ENCODE results near the gene CDH6. TPM values are rescaled to one million over a fixed set of nuclear protein-coding genes. Genes with fewer than 3 reads are reported as not detected.

Gene CDH6
- total RNA-seq, 1 donor from 2014 or later, result 0.54 TPM

- peaks cover 5% of the 10 kb centered on the region for H3K4me1 Mint-ChIP-seq
- no peak overlapping the region for H3K4me3 Mint-ChIP-seq
- peaks cover 1% of the 10 kb centered on the region for H3K27me3 Mint-ChIP-seq (ENCODE audit: low read depth)
- DNase-seq (ENCODE audit: low spot score in 2 of 2, unreplicated experiment in 2 of 2), result no peak
- TF ChIP-seq CTCF (IDR thresholded peaks at IDR 0.05; ENCODE audit: unreplicated experiment), result no peak
- no peaks in the 10 kb centered on the region for H3K9me3 Mint-ChIP-seq
- no peak overlapping the region for H3K27ac Mint-ChIP-seq
- no peaks in the 10 kb centered on the region for H3K36me3 Mint-ChIP-seq
Measured at GRCh38 chr5:31377274-31377946, 183.9 kb downstream of the CDH6 start.

- H3K9me3 Mint-ChIP-seq, result no peaks in the 10 kb centered on the region
- no peak overlapping the region for H3K27ac Mint-ChIP-seq
- no peak for DNase-seq (ENCODE audit: low spot score in 2 of 2, unreplicated experiment in 2 of 2)
- H3K36me3 Mint-ChIP-seq, result no peaks in the 10 kb centered on the region
- peaks cover 1% of the 10 kb centered on the region for H3K27me3 Mint-ChIP-seq (ENCODE audit: low read depth)
- H3K4me1 Mint-ChIP-seq, result peaks cover 9% of the 10 kb centered on the region
- TF ChIP-seq CTCF (IDR thresholded peaks at IDR 0.05; ENCODE audit: unreplicated experiment), result no peak
- no peak overlapping the region for H3K4me3 Mint-ChIP-seq
Measured at GRCh38 chr5:31378136-31378535, 184.7 kb downstream of the CDH6 start.
